Measurements from ENCODE around the gene SBNO2.

The SBNO2 gene

DNA sequence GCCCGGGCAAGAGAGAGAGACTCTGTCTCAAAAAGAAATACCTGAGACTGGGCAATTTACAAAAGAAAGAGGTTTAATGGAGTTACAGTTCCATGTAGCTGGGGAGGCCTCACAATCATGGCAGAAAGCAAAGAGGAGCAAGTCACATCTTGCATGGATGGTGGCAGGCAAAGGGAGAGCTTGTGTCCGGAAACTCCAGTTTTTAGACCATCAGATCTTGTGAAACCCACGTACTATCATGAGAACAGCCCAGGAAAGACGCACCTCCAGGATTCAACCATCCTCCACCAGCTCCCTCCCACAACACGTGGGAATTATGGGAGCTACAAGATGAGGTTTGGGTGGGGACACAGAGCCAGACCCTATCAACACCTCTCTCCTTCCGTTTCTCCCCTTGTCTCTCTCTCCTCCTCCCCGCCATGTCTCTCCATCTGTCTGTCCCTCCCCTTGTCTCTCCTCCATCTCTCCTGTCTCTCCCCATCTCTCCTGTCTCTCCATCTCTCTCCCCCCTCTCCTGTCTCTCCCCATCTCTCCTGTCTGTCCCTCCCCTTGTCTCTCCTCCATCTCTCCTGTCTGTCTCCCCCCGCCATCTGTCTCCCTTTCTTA, 88.9 kb downstream of the SBNO2 start:
- no peak for DNase-seq

DNA sequence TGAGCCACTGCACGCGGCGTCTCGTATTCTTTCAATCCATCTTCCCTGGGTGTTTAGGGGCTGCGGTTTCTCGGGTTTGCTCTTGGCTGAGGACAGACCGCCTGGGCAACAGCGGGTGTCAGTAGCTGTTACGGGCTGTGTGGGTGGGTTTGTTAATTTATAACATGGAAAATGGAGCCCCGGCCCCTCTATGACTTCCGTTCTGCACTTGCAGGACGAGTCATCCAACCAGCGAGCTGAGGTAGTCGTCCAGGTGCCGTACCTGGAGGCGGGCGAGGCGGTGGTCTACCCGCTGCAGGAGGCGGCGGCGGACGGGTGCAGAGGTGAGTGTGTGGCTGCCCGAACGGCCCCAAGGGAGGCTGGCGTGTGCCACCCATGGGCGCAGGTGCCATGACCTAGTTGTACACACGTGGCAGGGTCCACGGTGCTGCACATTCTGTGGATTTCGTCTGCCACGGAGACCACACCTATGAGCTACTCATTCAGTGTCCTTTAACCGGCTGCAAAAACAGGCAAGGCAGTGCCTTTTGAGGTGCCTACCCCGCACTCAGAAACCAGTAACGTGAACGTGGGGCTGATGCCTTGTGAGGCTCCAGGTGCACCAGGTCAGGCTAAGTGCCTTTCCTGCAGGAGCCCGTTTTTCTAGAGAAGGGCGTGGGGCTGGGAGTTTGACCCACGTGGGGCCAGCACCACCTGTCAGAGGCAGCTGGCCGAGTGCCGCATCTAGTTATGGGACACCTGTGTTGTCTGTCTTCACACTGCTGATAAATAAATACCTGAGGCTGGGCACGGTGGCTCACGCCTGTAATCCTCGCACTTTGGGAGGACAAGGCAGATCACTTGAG, 89.8 kb downstream of the SBNO2 start:
- DNase-seq: no peak

DNA sequence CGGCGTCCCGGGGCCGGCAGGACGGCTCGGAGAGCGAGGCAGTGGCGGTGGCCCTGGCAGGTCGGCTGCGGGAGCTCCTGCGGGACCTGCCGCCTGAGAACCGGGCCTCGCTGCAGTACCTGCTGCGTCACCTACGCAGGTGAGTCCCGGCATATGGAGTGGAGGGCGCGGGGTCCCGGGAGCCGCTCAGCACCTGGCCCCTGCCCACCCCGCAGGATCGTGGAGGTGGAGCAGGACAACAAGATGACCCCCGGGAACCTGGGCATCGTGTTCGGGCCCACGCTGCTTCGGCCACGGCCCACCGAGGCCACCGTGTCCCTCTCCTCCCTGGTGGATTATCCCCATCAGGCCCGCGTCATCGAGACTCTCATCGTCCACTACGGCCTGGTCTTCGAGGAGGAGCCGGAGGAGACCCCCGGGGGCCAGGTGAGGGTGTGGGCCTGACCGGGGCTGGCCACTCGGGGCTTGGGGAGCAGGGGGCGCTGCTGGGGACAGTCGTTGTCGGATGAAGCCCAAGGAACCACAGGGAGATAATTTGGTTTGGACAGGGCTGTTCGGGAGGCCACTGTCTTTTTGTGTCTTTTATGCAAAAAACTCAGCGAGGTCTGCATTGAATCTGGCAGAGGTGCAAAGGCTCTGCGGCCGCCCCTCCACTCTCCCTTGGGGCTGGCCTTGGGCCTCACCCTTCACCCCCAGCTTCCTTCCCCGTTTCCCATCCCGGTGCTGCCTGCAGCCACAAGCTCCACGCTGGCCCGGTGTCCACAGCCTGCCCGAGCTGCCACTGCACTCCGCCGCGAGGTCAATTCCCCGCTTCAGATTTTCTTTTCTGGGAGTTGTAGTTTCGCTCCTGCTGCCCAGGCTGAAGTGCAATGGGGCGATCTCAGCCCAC, 90.9 kb downstream of the SBNO2 start:
- no peak for DNase-seq

DNA sequence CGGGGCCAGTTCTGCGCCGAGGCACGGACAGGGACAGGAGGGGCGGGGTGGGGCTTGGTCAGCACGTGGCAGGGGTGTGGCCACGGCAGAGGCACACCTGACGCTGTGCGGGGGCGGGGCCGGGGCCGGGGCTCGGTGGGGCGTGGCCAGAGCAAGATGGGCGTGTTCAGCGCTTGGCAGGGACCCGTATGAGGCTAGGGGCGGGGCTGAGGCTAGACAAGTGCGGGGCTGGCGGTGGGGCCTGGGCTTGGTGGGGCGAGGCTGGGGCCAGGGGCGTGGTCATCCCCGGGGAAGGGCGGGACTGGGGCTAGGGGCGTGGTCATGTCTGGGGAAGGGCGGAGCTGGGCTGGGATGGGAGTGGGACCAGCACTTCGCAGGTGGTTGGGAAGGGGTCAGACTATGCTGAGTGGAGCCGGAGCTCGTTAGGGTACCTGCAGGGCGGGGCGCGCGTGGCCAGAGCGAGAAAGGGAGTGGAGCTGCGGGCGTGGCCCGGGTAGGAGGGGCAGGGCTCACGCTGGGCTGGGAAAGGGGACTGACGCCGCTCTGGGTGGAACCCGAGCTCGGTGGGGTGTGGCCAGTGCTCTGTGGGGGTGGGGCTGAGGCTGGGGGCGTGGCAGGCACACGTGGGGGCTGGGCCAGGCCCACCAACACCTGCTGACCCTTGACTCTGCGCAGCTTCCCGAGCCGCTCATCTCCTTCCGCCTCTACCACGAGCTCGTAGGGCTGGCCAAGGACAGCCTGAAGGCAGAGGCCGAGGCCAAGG, 91.7 kb downstream of the SBNO2 start:
- peak; percentile 86 for DNase-seq

DNA sequence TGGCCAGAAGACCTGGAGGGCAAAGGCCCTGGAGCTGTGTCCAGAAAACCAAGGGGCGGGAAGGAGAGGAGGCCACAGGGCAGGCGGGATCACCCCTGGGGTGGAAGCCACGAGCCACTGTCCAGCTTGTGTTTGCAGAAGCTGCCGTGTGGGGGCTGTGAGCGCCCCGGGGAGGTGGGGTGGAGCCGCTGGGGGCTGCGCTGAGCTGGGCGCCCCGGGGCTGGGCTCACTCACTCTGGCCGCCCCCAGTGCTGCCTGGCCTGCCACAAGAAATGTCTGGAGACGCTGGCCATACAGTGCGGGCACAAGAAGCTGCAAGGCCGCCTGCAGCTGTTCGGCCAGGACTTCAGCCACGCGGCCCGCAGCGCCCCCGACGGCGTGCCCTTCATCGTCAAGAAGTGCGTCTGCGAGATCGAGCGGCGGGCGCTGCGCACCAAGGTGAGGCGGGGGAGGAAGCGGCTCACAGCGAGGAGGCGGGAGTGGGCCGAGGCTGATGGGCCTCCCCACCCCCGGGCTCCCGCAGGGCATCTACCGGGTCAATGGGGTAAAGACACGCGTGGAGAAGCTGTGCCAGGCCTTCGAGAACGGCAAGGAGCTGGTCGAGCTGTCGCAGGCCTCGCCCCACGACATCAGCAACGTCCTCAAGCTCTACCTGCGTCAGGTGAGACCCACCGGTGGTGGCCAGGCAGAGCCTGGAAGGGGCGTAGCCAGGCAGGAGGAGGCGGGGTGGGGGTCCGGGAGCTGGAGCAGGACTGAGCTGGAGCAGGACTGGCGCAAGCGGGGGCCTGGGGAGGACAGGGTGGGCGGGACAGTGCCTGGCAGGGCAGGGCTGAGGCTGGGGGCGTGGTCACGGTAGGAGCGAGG, 92.5 kb downstream of the SBNO2 start:
- DNase-seq: no peak

DNA sequence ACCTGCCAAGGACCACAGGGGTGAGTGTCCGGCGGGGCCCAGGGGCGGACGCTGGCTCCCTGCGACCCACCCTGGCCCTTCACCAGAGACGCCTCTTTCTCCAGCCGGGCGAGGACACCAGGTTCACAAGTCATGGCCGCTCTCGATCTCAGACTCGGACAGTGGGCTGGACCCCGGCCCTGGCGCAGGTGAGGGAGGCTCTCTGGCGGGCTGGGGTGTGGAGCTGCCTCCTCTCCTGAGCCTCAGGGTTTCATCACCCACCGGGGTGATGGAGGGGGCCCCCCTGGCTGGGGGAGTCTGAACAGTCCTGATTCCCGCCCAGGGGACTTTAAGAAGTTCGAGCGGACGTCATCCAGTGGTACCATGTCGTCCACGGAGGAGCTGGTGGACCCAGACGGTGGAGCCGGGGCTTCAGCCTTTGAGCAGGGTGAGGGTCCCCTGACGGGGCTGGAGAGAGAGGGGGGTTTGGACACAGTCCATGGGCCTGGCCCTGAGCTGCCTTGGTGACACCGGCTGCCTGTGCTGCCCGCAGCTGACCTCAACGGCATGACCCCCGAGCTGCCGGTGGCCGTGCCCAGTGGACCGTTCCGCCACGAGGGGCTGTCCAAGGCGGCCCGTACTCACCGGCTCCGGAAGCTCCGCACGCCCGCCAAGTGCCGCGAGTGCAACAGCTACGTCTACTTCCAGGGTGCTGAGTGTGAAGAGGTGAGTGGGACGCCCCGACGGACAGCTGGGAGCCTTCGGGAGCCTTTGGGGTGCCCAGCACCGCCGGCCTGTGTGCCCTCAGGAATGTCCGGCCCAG, 93.5 kb downstream of the SBNO2 start:
- DNase-seq: no peak

DNA sequence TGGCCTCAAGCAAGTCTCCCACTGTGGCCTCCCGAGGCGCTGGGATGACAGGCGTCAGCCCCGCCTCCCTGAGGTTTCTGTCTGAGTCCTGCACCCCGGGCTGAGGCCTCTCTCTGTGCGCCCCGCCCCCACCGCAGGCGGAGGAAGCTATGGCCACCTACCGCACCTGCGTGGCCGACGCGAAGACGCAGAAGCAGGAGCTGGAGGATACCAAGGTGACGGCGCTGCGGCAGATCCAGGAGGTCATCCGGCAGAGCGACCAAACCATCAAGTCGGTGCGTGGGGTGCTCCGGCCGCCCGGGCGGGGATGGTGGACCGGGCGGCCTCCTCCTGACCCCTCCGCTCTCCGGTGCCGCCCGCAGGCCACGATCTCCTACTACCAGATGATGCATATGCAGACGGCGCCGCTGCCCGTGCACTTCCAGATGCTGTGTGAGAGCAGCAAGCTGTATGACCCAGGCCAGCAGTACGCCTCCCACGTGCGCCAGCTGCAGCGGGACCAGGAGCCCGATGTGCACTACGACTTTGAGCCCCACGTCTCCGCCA, 94.4 kb downstream of the SBNO2 start:
- DNase-seq: no peak

DNA sequence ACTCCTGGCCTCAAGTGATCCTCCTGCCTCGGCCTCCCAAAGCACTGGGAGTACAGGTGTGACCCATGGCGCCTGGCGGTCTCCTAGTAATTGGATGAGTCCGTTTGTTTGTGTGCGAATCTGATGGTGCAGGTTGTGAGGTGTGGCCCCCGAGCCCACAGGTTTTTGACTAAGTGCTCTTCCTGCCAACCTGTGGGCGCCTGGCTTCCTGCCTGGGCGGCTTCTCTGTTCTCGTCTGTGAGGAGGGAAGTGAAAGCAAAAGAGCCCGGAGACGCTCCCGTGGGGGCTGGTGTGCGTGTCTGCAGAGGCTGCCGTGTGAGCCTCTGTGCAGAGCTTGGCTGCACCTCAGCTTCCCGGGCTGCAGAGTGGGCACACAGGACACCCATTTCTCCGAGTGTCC, 97.1 kb downstream of the SBNO2 start:
- no peak for DNase-seq

DNA sequence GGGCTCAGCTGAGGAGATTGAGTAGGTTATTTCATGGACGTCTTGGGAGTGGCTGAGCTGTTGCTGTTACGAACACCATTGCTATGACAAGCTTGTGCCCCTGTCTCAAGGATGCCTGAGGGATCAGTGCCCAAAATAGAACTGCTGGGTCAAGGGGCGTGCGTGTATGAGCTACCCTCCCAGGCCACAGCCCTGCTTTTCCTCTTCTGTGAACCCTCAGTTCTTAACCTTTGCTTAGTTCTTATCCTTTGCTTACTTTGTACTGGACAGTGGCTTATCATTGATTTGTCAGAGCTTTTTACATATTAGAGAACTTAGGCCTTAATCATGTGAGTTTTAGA, 98.1 kb downstream of the SBNO2 start:
- no peak for DNase-seq

DNA sequence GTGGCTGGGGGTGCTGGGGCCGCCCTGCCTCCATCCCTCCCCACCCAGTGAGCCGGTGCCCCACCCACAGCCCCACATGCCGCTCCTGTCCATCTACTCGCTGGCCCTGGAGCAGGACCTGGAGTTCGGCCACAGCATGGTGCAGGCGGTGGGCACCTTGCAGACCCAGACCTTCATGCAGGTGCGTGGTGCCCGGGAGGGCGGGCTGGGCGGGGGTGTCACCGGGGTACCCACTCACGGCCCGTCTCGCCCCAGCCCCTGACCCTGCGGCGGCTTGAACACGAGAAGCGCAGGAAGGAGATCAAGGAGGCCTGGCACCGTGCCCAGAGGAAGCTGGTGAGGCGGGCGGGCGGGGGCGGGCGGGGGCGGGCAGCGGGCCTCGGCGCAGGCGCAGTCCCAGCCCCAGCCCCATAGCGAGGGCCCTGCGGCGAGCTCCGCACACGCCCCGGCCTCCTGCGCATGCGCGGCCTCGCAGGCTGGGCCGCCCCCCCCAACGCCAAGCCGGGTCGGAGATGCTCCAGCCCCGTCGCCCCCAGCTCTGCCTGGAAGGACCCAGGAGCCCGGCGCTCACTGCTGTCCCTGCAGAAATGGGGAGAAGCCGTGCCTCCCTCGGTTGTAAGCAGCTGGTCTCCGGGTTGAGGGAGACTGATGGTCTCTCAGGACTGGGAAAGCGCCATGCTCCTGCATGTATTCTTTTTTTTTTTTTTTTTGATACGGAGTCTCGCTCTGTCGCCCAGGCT, 99.4 kb downstream of the SBNO2 start:
- DNase-seq: peak; percentile 92

DNA sequence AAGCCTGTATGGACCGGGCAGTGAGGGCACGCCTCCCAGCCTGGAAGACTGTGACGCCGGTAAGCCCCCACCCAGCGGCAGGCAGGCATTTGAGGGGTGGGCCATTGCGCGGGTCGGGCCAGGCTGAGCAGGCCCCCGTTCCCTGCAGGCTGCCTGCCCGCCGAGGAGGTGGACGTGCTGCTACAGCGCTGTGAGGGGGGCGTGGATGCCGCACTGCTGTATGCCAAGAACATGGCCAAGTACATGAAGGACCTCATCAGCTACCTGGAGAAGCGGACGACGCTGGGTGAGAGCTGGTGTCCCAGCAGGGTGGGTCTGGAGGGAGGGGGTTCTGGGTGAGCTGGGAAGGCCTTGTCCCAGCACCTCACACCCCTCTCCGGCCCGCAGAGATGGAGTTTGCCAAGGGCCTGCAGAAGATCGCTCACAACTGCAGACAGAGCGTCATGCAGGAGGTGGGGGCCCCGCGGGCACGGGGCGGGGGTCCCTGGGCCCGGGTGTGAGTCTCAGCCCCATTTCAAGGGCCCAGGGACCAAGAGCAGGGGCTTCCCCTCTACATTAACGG, 100.0 kb downstream of the SBNO2 start:
- no peak for DNase-seq

DNA sequence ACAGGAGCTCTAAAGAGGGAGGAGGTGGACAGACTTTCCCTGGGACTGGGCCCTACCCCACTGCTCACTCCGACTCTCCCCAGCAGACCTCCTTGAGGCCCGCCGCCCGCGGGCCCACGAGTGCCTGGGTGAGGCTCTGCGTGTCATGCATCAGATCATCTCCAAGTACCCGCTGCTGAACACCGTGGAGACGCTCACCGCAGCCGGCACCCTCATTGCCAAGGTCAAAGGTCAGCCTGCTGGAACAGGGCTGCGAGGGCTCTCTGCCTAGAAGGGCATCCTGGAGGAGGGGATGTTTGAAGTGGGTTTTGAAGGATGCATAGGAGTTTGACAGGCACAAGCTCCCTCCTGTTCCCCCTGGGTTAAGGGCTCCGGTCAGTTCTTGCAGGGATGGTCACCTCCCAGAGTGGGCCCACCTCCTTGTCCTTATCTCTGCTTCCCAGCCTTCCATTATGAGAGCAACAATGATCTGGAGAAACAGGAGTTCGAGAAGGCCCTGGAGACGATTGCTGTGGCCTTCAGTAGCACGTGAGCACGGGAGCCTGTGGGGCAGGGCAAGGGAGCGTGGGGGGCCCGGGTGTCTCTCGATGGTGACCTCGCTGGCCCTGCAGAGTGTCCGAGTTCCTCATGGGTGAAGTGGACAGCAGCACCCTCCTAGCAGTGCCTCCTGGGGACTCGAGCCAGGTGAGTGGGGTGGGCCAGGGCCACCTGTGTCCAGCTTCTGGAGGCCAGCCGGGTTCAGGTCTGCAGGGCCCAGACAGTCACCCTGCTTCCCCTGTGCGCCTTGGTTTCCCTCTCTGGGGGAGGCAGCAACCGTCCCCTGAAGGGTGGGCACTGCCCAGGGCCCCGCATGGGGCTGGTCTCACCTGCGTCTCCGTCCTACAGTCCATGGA, 100.8 kb downstream of the SBNO2 start:
- no peak for DNase-seq

DNA sequence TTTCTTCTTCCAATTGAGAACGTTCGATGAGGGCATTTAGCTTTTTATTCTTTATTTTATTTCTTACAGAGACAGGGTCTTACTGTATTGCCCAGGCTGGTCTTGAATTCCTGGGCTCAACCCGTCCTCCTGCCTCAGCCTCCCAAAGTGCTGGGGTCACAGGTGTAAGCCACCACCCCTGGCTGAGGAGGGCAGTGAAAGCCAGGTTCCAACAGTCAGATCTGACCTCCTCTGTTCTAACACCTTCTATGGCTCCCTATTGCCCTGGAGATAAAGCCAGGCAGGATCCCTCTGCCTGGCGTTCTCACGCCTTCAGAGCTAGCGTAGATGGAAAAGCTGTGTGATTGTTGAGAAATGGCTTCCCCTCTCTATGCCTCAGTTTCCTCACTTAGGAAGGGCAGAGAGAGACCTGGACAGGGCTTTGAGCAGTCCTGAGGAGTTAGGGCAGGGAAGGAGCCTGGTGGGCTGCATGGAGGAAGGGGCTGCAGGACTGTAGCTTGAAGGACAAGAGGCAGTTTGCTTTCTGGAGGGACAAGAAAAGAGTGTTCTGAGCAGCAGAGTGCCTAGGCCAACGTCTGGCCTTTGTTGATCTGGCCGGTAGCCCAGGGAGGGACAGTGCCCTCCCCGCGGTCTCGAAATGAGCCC, 101.6 kb downstream of the SBNO2 start:
- DNase-seq: no peak

DNA sequence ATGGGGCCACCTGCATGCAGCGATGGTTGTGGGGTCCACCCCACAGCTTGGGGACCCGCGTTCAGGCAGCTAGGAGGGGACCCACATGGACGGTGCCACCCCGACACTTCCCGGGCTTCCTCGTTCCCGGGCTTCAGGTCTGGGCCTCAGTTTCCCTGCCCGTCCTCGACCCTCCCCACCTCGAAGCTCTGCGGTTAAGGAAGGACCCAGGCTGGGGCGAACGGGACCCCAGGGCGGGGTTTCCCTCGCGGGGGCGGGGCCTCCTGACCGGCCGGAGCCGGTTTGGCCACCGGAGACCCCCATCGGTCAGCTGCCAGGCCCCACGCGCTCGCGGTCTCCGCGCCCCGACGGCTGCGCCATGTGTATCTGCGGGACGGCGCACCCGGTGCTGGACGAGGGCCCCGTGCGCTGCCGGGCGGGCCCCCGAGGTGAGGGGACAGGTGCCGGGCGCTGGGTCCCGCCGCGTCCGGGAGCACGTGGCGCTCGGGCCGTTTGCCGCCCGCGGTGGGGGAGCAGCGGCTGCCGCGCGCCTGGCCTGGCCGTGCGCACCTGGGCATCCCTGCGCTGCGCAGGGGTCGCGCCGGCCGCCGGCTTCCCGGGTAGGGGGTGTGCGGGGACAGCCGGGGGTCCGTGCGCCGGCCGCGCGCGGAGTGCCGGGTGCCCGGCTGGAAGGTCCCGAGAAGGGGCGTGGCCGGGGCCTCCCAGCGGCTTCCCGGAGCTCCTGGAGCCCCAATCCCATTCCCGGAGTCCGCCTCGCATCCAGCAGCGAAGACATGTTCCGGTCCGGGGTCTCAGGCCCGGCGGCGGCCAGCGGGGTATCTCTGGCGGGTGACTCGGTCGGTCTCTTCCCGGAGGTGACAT, 102.9 kb downstream of the SBNO2 start:
- no peak for DNase-seq

DNA sequence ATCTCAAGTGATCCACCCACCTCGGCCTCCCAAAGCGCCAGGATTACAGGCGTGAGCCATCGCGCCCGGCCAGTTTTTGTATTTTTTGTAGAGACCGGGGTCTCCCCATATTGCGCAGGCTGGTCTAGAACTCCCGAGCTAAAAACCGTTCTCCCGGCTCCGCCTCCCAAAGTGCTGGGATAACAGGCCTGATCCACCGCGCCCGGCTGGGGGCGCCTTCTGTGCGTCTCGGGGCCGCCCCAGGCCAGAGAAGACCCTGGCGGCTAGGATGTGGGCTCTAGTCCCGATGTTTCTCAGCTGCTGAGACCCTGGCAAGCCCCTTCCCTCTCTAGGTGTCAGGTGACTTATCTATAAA, 103.5 kb downstream of the SBNO2 start:
- no peak for DNase-seq

DNA sequence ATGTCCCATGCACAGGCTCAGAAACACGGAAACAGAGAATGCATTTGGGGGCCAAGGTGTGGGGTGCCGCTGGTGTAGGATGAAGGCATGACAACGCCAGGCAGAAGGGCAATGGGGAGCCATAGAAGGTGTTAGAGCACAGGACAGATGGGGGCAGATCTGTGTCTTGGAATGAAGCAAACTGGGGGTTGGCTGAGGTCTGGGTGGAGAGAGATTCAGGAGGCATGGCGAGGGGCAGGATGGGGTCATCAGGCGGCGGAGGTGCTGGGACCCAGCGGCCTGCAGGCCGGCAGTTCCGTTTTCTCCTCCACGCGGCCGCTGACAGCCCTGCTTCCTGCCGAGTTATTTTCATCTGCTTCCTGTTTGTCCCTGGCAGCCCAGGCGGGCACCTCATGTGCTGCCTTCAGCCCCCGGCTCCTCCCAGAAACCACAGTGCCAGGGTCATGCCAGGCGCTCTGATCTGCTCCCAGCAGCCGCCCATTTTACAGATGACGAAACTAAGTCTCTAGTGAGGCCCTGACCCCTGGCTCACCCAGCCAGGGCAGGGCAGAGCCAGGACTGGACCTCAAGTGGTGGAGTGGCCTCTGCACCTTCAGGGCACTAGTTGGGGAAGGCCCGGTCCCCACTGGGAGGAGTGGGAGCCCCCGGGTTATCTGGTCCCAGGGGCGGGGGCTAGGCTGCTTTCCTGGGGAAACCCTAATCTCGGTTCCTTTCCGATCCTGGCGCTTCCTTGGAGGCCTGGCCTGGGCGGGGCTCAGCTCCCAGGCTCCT, 104.9 kb downstream of the SBNO2 start:
- DNase-seq: no peak

Data from NCI-H2171 (cell line).